GM12801 (cell line): ENCODE results near the gene UBR4.

Experiments
- CTCF ChIP-seq: IDR thresholded peaks from one replicate; pipeline ENCODE4 v1.5.1; 2011; ENCODE audit warnings: control low read depth; ENCODE audit not compliant: insufficient read length; ENCODE audit errors: extremely low read depth

The UBR4 gene

GRCh38 chr1:19033926-19034680 lies 176.0 kb downstream of the UBR4 start:
- TF ChIP-seq CTCF = no peak

- no peak for TF ChIP-seq CTCF
Observed at GRCh38 chr1:19033515-19033839, 176.6 kb downstream of the UBR4 start.

GRCh38 chr1:19032701-19033514 lies 177.2 kb downstream of the UBR4 start:
- no peak for TF ChIP-seq CTCF

- TF ChIP-seq CTCF = no peak
Observed at GRCh38 chr1:19032413-19032695, 177.7 kb downstream of the UBR4 start.

GRCh38 chr1:19029191-19030085 lies 180.6 kb downstream of the UBR4 start:
- TF ChIP-seq CTCF = no peak

GRCh38 chr1:19028546-19029129 lies 181.4 kb downstream of the UBR4 start:
- no peak for TF ChIP-seq CTCF

- TF ChIP-seq CTCF = no peak
Observed at GRCh38 chr1:19028110-19028509, 182.0 kb downstream of the UBR4 start.
